HG02678 (cell line): ENCODE results near the gene GABRA5.

Experiments
- ATAC-seq: cut with Tn5 transposase; IDR thresholded peaks from one replicate; pipeline ENCODE4 v1.9.1; 2021; ENCODE audit warnings: mild to moderate bottlenecking, moderate library complexity; ENCODE audit not compliant: unreplicated experiment

Gene GABRA5

DNA sequence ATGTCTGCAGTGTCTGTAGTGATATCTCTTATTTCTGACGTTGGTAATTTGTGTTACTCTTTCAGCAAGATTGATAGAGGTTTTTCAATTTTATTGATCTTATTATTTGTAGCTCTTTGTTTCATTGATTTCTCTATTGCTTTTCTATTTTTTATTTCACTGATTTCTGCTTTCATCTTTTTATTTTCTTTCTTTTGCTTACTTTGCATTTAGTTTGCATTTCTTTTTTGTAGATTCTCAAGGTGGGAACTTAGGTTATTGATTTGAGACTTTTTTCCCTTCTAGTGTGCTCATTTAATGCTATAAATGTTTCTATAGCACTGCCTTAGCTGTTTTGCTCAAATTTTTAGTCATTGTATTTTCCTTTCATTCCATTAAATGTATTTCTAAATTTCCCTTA lies 54.6 kb downstream of the GABRA5 start:
- no peak for ATAC-seq

DNA sequence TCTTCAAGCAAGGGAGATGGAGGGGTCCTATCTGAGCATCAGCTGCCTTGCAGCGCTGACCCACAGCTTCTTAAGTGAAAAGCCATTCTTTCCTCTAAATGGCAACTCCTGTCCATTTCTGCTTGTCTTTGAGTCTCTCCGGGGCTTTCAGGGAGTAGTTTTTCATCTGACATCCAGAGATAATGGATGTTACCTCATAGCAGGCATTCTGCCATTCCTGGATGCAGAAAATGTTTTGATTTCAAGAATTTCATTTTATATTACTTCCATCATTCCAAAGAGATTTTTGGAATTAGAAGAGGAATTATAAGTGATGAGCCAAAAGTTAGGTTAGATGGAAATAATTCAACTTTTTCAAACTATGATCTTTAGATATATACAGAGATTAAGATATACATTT lies 59.2 kb downstream of the GABRA5 start:
- no peak for ATAC-seq

- ATAC-seq = no peak
Observed at GRCh38 chr15:26928051-26928450, 61.2 kb downstream of the GABRA5 start.

GRCh38 chr15:26929588-26929987 lies 62.7 kb downstream of the GABRA5 start:
- no peak for ATAC-seq

GRCh38 chr15:26934848-26935247 lies 68.0 kb downstream of the GABRA5 start:
- ATAC-seq = no peak

- no peak for ATAC-seq
Observed at GRCh38 chr15:26935322-26935721, 68.5 kb downstream of the GABRA5 start.

DNA sequence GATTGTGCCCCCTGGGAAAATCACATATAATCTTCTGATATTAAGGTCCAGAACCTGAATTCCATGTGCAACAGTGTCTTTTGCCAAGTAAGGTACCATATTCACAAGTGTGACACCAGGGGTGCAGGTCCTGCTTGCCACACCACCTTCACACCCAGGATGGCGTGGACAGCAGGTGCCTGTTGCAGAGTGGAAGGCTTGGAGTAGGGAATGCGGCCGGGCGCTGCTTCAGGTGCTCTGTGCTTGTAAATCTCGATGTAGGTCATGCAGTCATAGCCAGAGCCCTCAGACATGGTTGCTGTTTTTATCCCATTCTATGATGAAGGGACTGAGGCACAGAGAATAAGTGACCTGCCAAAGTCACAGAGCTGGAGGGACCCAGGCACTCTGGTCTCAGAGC lies 69.6 kb downstream of the GABRA5 start:
- ATAC-seq = no peak

GRCh38 chr15:26937134-26937533 lies 70.3 kb downstream of the GABRA5 start:
- no peak for ATAC-seq

DNA sequence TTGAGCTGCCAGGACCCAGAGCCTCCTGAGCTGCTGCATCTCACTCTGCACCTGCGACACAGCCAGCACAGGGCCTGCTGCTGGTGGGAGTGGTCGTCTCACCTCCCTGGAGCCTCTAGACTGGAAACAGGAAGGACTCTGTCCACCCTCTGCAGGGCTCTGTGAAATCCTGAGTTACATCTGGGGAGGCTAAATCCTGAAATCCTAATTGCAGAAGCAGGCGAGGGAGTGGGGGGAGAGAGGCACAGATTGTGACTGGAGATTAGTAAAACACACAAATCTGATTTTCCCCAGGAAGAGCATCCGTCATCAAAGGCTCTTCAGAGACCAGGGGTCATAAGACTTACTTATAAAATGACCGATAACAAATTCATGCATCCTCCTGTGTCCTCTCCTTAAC lies 72.5 kb downstream of the GABRA5 start:
- ATAC-seq = no peak

GRCh38 chr15:26941489-26941888 lies 74.6 kb downstream of the GABRA5 start:
- no peak for ATAC-seq

DNA sequence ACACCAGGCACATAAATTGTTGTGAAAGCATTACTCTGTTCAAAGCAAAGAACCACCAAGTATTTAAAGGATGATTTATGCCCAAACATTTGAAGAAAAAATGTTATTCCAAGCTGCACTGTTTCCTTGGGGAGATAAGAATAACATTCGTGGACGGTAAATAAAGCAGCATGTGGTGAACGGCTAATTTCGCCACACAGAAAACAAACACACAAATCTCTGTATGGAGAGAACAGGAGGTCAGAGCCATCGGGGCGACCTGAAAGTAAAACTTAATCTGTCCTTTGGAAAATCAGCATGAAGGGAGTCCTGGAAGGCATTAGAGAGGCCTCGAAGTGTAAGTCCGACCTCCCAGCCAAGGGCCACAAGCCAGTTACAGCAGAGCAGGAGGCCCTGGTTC lies 77.0 kb downstream of the GABRA5 start:
- no peak for ATAC-seq

DNA sequence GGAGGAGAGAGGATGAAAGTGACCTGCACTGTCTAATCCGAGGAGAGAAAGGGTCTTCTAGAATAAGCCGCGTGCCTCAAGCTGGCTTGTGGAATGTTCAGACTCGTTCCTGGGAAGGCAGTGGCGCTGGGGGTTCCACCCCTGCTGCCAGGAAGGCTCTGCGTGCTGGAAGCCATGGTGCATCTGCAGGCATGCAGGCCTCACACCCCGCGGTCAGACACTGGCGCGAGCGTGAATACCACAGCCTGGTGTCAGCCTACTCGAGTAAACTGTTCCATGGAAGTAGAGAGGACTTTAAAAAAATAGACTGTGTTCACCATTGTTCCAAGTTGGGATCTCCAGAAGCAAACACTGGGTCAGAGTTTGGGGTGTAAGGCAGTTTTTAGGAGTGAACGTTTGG lies 78.2 kb downstream of the GABRA5 start:
- ATAC-seq = no peak

GRCh38 chr15:26950001-26950400 lies 83.1 kb downstream of the GABRA5 start:
- no peak for ATAC-seq

DNA sequence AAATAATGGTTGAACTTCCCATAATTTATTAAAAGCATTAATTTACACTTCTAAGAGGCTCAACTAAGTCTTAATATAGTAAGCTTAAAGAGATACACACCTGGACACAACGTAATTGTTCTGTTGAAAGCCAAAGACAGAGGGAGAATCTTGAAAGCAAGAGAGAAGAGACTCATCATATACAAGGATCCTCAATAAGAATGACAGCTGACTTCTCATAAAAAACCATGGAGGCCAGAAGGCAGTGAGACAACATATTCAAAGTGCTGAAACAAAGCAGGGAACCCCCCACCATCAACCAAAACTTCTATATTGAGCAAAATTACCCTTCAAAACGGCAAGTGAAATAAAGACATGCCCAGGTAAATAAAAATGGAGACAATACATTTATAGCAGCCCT lies 87.5 kb downstream of the GABRA5 start:
- ATAC-seq = no peak

GRCh38 chr15:26967719-26968269 lies 100.9 kb downstream of the GABRA5 start:
- no peak for ATAC-seq

DNA sequence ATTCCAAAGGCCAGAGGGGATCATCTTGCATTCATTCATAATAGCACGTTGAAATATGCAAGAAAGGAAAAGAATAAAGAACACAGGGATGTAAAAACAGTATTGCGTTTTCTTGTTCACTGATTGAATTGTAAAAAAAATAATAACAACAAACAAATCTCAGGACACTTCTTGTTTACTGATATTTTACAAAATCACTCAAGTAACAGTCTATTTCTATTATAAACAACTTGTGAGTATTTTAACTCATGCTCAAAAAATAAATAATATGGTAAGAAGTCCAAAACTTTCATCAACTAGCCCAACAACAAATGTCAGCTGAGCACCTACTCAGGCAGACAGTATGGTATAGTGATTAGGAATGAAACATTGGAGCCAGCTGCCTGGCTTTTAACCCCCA lies 101.9 kb downstream of the GABRA5 start:
- no peak for ATAC-seq

DNA sequence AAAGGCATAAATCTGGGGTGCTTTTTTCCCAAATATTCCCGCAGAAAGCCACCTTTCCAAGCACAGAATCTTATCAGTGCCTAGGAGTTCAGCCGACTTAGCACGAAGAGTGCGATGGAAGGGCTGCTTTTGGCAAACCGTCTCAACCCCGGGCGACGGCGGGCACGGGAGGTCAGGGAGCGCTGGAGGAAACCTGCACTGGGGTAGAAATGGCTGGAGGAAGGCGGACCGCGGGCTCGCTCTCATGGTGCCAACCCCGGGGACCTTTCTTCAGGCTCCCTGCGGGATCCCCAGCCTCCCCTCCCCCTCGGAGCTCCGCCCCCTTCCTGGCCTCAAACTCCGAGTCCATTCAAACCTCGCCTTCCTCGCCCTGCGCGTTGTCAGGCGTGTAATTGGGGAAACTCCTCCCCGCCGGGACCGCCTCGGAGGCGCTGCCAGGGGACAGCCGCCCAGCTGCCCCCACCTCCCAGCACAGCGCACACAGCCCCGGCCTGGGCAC lies 103.9 kb downstream of the GABRA5 start, which contains the start of gene GABRG3:
TSS of gene GABRG3 (plus strand) at position 470 of the 499 bp plus-strand sequence.
- ATAC-seq = no peak

DNA sequence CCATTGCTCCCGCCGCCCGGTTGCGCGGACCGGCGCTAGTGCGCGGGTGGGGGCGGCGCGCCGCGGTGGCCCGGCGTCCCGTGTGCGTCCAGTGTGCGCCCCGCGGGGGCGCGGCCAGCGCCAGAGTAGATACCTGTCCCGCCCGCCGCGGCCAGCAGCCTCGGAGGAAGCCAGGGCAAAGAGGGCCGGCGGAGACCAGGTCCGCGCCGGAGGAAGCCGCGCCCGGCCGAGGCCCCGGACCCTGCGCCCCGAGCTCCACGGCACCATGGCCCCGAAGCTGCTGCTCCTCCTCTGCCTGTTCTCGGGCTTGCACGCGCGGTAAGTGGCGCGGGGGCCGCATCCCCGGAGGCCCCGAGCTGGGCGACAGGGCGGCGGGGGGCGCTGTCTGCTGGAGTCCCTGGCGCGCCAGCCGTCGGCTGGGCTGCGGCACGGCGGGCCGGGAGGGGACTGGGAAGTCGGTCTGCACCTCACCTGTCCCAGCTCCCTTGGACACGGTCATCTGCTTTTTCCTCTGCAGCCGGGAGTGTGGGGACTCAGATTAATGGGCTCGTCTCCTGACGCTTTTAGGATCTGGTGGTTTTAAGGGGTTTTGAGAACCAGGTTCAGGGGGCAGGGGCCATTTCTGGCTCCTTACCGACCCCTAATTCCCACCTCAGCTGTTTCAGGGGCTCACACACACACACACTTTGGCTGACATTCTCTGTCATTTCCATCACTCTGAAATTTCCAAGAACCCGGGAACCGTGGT lies 104.6 kb downstream of the GABRA5 start:
- no peak for ATAC-seq

DNA sequence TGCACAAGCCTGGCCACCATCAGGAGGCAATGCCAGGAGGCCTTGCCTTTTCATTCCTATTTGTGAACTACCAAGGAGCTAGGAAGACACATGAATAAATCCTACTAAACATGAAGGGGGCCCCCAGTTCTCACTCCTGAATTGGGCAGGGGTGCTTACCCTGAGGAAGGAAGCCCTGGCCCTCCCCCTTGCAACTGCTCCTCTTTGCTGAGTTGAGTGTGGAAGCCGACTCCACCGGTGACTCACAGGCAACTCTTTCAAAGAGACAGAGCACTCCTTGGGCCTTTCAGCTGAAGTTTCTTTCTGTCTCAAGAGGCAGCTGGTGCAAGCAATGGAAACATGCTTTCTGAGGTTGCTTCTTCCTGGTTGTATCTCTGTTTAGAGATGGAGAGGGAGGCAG lies 105.8 kb downstream of the GABRA5 start:
- no peak for ATAC-seq

- ATAC-seq = no peak
Observed at GRCh38 chr15:26974120-26974780, 107.4 kb downstream of the GABRA5 start.

DNA sequence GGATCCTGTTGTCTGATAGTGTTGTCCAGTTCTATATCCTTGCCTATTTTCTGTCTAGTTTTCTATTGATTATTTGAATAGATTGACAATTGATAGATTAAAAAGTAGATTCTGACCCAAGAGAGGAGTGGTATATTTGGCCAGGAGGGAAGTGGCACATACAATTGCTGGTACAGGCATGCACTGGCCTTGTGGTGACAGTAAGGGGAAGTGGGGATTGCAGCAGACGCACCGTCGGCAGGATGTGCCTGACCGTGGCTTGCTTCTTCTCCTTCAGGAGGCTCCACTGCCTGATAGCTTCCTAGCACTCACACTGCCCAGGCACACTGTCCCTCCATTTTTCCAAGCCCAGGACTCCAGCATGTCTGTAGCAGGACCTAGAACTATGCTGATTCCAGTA lies 114.6 kb downstream of the GABRA5 start:
- no peak for ATAC-seq

GRCh38 chr15:26983822-26984221 lies 117.0 kb downstream of the GABRA5 start:
- no peak for ATAC-seq
